ENCODE data around the gene ITPKC.
"Not testable (repeated sequence)": the region's sequence is repeated elsewhere in the genome, so short reads cannot be mapped to it uniquely, and the experiment has no call there.

Gene ITPKC

GRCh38 chr19:40717880-40718773 is 1.2 kb downstream of the ITPKC start:
- DNase-seq: no peak

DNA sequence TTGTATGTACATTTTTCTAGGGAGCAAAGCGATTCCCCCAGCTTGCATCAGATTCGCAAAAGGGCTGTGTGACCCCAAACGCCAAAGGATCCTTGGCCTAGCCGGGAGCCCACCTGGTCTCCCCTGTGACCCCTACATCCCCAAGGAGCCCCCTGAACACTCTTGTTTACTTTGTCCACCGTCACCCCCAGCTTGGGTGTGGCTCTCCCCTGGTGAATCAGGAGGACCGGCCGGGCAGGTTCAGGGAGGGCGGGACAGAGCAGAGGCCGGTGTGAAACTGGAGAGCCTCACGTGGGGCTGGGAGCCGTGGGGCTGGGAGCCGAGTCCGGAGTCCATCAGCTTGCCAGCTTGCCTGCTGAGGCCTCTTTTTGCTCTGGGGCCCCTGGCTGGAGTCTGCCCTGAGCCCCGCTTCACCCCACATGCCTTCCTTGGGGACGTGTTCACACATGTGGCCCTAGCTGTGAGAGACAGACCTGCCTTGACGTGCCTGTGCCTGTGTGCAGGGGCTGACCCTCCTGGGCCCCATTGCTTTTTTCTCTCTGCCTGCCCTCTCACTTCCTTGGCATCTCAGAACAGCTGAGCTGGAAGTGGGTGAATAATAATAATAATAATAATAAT is 2.0 kb downstream of the ITPKC start:
- no peak for DNase-seq

DNA sequence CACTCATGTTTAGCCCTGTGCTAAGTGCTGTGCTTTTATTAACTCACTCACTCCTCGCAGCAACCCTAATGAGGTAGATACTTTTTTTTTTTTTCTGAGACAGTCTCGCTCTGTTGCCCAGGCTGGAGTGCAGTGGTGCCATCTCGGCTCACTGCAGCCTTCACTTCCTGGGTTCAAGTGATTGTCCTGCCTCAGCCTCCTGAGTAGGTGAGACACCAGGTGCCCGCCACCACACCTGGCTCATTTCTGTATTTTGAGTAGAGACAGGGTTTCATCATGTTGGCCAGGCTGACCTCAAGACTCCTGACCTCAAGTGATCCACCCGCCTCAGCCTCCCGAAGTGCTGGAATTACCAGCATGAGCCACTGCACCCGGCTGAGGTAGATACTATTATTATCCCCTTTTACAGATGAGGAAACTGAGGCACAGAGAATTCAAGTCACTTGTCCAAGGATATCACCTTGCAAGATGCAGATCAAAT is 2.5 kb downstream of the ITPKC start:
- no peak for DNase-seq

DNA sequence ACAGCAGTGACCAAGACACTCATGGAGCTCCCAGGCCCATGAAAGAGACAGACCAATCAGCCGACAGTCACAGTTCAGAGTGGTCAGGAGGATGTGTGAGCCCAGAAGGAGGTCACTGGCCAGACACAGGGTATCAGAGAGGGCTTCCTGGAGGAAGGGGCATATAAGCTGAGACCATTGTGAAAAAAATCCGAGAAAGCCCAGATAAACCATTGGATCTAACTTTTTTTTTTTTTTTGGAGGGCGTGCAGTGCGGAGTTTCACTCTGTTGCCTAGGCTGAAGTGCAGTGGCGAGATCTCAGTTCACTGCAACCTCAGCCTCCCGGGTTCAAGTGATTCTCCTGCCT is 4.2 kb downstream of the ITPKC start:
- no peak for DNase-seq

DNA sequence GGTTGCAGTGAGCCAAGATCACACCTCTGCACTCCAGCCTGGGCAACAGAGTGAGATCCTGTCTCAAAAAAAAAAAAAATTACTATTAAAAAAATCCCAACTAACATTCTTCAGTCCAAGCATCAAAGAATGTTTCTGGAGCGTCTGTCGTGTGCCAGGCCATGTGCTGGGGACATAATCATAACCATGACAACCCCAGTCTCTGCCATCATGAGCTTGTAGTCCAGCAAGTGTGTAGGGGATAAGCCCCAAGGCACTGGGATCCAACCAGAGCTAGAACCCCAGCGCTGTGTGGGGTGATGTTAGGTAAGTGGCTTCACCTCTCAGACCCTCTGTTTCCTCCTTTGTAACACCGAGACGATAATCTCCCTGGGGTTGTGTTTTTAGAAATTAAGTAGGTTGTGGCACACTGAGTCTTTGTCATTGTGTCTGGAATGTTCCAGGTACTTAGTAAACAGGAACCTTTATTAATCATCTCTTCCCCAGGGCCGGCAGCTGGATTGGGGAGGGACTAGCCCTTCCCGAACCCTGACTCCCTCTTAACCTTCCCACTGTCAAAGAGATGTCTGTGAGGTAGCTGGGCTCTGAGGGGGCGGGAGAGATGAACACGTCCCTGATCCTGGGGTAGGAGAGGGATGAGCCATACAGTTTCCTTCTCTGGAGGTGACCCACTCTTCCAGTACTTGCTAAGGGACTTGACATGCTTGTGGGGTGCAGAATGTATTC is 5.2 kb downstream of the ITPKC start:
- DNase-seq: no peak

DNA sequence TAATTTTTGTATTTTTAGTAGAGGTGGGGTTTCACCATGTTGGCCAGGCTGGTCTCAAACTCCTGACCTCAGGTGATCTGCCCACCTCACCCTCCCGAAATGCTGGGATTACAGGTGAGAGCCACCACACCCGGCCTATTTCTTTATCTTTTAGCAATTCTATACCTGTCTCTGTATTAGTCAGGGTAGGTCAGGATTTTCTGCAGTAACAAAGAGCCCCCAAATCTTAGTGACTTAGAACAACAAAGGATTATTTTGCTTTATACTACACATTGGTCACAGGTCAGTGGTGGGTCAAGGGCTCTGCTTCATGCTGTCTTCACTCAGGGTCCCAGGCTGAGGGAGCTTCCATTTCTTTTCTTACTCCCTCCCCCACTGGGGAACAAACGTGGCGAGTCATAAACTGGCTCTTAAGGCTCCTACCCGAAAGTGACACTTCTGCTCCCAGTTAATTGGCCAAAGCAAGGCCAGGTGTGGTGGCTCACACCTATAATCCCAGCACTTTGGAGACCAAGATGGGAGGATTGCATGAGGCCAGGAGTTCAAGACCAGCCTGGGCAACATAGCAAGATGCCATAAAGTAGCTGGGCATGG is 6.8 kb downstream of the ITPKC start:
- no peak for DNase-seq

- DNase-seq: no peak
Observed at GRCh38 chr19:40724315-40724714, 7.4 kb downstream of the ITPKC start.

DNA sequence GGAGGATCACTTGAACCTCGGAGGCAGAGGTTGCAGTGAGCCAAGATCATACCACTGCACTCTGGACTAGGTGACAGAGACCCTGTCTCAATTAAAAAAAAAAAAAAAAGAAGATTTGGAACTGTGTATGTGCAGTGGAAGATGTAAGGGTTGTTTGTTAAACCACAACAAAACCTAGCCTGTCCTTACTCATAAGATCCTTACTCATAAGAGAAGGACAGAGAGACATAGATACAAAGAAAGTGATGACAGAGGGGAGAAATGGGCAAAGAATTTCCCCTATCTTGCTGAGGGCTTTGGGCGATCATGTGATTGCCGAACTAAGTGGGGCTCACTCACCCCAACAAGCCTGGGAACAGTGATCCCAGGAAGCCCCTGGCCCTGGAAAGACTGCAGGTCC is 7.9 kb downstream of the ITPKC start:
- no peak for DNase-seq

GRCh38 chr19:40726279-40726678 is 9.4 kb downstream of the ITPKC start:
- no peak for DNase-seq

DNA sequence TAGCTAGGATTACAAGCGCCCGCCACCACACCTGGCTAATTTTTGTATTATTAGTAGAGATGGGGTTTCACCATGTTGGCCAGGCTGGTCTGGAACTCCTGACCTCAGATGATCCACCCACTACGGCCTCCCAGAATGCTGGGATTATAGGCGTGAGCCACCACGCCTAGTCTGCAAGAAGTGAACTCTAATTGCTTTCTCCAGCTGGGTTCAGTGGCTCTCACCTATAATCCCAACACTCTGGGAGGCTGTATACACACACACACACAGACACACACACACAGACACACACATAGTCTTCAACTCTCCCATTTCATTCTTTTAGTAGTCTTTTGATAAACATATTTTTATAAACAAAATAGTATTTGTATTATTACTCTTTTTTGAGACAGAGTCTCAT is 13.2 kb downstream of the ITPKC start:
- not testable (repeated sequence) for DNase-seq

- not testable (repeated sequence) for DNase-seq
Observed at GRCh38 chr19:40732304-40732703, 15.4 kb downstream of the ITPKC start.

DNA sequence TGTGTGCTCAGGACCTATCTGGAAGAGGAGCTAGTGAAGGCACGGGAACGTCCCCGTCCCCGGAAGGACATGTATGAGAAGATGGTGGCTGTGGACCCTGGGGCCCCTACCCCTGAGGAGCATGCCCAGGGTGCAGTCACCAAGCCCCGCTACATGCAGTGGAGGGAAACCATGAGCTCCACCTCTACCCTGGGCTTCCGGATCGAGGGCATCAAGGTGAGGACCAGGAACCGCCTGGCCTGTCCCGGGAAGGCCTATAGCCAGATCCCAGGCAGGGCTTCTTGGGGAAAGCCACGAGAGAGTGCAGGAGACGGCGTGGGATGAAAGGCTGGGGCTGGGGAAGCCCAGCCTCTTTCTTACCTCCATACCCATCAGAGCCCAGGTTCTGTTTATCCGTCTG is 16.2 kb downstream of the ITPKC start:
- DNase-seq: no peak

DNA sequence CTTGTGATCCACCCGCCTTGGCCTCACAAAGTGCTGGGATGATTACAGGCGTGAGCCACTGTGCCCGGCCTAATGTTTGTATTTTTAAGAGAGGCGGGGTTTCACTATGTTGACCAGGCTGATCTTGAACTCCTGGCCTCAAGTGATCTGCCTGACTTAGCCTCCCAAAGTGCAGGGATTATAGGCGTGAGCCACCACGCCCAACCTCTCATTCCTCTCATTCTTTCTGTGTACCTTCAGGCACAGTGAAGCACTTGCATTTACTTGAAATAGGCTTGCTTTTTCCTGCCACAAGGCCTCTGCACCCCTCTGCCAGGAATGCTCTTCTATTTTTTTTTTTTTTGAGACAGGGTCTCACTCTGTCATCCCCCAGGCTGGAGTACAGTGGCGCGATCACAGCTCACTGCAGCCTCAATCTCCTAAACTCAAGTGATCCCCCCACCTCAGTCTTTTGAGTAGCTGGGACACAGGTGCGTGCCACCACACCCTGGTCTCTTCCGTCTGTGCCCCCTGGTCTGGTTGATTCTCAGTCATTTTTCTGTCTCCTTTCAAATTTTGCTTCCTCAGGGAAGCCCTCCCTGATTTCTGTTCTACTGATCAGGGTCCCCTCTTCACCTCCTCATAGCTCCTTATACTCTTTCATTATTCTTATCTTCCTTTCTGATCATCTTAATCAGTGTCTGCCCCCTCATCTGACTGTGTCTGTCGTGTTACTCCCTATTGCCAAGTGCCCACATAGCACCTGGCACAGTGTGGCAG is 18.3 kb downstream of the ITPKC start:
- DNase-seq: no peak

- DNase-seq: no peak
Observed at GRCh38 chr19:40736661-40737060, 19.7 kb downstream of the ITPKC start.

- DNase-seq: no peak
Observed at GRCh38 chr19:40737102-40737644, 20.3 kb downstream of the ITPKC start.

DNA sequence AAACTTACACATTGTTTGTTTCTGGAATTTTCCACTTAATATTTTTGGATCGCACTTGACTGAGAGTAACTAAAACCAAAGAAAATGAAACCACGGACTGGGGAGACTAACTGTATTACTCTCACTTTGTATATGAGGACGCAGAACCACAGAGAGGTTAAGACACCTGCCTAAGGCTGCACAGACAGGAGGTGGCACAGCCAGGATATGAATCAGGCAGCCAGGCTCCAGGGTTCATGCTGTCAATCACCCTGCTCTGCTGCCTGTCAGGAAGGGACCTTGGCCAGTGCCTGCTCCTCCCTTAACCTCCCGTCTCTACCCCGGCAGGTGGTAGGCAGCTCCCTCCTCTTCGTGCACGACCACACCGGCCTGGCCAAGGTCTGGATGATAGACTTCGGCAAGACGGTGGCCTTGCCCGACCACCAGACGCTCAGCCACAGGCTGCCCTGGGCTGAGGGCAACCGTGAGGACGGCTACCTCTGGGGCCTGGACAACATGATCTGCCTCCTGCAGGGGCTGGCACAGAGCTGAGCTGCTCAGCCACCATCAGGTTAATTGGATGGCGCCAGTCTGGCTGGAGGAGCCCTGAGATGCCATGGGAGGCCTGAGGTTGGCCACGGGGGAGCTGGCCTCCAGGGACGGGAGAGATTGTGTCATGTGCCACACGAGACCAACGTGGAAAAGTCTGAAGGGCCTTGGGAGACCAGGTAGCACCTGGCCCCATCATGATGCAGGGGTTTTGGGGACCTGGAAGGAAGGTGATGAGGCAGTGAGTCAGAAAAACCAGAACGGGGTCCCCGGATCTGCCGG is 22.3 kb downstream of the ITPKC start:
- DNase-seq: no peak

DNA sequence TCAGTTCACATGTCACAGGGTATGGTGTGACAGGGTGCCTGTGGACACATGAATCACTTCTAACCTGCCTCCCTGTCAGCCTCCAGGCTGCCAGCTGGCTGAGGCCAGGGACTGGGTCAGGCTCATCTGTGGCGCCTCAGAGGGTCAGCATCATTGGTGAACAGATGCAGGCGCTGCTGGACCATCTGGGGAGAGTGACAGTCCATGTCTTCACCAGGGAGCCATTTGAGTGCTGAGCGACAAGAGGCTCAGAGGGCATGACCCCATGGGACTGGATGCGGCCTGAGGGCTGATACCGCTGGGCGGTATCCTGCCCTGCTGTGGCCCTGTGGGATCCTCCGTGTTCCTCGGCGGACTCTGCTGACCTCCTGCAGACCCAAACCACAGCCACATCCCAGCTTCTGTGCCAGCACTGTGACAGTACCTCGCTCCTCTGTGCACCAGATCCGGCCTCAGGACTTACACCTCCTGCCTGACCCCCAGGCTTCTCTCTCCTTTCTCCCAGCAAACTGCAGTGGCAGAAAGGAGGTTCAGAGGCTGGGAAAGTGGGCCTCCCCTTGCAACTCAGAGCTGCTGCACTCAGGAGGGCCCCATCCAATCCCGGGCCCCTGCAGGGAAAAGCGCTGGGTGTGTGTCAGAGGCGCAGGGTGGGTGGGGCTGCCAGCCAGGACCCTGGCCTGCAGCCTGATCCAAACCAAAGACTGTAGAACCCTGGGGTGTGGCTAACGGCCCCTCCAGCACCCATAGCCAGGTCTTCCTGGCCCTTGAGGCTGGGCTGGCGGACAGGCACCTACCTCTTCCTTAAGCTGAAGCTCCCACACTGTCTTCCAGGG is 23.2 kb downstream of the ITPKC start:
- no peak for DNase-seq

DNA sequence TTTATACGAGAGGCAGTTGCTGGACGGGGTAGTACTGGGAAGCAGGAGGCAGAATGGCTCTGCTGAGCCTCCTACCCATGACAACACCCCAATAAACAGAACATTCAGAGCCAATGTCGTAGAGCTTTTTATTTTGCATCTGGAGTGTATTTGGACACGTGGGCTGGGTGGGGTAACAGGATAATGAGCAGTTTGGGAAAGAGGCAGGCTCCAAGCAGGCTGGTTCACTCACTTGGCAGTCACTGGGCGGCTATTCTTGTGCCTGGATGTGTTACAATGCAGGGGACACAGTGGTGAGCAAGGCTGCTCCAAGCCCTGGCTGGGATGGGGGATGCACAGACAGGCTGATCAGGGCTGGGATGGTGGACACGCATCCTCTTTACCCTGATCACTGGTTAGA is 23.8 kb downstream of the ITPKC start:
- DNase-seq: no peak

DNA sequence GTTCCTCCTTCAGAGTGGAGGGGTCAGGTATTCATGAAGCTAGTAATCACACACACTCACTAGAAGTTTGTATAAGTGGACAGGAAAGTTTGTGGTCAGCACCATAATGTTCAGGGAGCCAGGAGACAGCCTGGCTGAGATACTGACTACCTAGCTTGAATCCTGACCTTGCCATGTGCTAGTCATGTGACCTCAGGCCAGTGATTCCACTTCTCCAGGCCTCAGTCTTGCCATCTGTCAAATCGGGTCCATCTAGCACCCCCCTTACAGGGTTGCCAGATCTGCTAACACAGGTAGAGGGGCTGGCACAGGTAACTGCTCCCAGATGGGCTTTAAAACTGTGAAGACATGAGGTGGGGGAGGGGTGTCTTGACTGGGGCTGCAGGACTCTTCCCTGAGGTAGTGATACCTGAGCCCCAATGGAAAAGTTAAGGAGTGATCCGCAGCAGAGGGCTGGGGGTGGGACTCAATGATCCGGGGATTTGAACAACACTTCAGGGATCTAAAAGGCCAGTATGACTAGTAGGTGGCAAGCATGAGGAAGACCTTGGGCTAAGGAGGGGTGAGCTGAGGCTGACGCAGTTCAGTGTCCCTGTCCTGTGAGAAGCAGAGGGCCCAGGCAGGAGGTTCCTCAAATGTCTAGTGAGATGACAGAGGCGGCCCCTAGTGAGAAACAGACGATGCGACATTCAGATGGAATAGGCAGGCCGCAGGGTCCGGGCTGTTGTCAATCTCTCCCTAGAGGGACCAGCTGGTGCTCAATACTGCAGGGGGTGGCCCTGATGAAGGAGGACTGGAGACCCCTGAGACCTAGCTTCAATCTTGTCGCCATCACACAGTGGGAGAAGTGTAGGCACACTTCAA is 24.8 kb downstream of the ITPKC start:
- no peak for DNase-seq

Measured in stimulated activated CD4-positive, alpha-beta T cell treated with anti-CD3 and anti-CD28 coated beads, Interleukin-2, amount 100 ng/mL, for 48 hours (primary cell).